Neural cell (in vitro differentiated cells): Measurements from ENCODE around the gene SRSF10. TPM values are rescaled to one million over a fixed set of nuclear protein-coding genes. Genes with fewer than 3 reads are reported as not detected.

Experiments used
- H2AFZ ChIP-seq: fragments of 200-600, 300-800 bp; sonication (generic), shearing (Covaris generic); 2 replicates; pipeline ENCODE4 v1.6.0; 2014; ENCODE audit warnings: low read depth, mild to moderate bottlenecking, antibody characterized with exemption, low read length, moderate library complexity
- H3F3A ChIP-seq: fragments of 200-600 bp; shearing (Covaris generic); 2 replicates; pipeline ENCODE4 v1.6.1; 2016; ENCODE audit warnings: mild to moderate bottlenecking, moderate library complexity, mixed read lengths, antibody characterized with exemption, low read length; ENCODE audit not compliant: insufficient read depth, poor library complexity, severe bottlenecking
- H3K27ac ChIP-seq: fragments of 200-600, 300-800 bp; sonication (generic), shearing (Covaris generic); 2 replicates; pipeline ENCODE4 v1.5.1; 2014; ENCODE audit warnings: mild to moderate bottlenecking, low read length, moderate library complexity
- H3K27me3 ChIP-seq: fragments of 300-800, 200-600 bp; sonication (generic), shearing (Covaris generic); 2 replicates; pipeline ENCODE4 v1.6.0; 2014; ENCODE audit warnings: mild to moderate bottlenecking, low read depth, low read length, moderate library complexity; ENCODE audit not compliant: insufficient read depth
- H3K36me3 ChIP-seq: fragments of 300-800, 200-600 bp; sonication (generic), shearing (Covaris generic); 2 replicates; pipeline ENCODE4 v1.5.1; 2014; ENCODE audit warnings: mild to moderate bottlenecking, antibody characterized with exemption, low read length, moderate library complexity; ENCODE audit not compliant: insufficient read depth
- H3K4me2 ChIP-seq: fragments of 300-800, 200-600 bp; sonication (generic), shearing (Covaris generic); 2 replicates; pipeline ENCODE4 v1.6.0; 2014; ENCODE audit warnings: mild to moderate bottlenecking, low read length
- H3K4me3 ChIP-seq: fragments of 300-800, 200-600 bp; sonication (generic), shearing (Covaris generic); 2 replicates; pipeline ENCODE4 v1.5.1; 2014; ENCODE audit warnings: mild to moderate bottlenecking, low read length, moderate library complexity
- H3K79me2 ChIP-seq: fragments of 200-600 bp; shearing (Covaris generic); replicated peaks from 2 replicates; pipeline ENCODE4 v1.6.0; 2014; ENCODE audit warnings: mild to moderate bottlenecking, low read length, moderate library complexity; ENCODE audit not compliant: insufficient read depth
- H3K9ac ChIP-seq: fragments of 300-800, 200-600 bp; sonication (generic), shearing (Covaris generic); 2 replicates; pipeline ENCODE4 v1.6.1; 2016; ENCODE audit warnings: mild to moderate bottlenecking, low read length, mixed read lengths
- H3K9me2 ChIP-seq: fragments of 200-600 bp; shearing (Covaris generic); 2 replicates; pipeline ENCODE4 v1.6.1; 2016; ENCODE audit warnings: mild to moderate bottlenecking, low read length, mixed read lengths; ENCODE audit not compliant: insufficient read depth
- H3K9me3 ChIP-seq: fragments of 200-600, 300-800 bp; sonication (generic), shearing (Covaris generic); 2 replicates; pipeline ENCODE4 v1.6.1; 2016; ENCODE audit warnings: mild to moderate bottlenecking, mixed run types, low read length, moderate library complexity, mixed read lengths
- H4K20me1 ChIP-seq: fragments of 200-600 bp; shearing (Covaris generic); 2 replicates; pipeline ENCODE4 v1.6.1; 2016; ENCODE audit warnings: mild to moderate bottlenecking, mixed run types; ENCODE audit not compliant: insufficient read depth
- EP300 ChIP-seq: fragments of 450-650 bp; conservative IDR thresholded peaks from 2 replicates; pipeline ENCODE4 v1.6.1; 2014; ENCODE audit warnings: antibody characterized with exemption, mild to moderate bottlenecking, moderate library complexity; ENCODE audit not compliant: poor library complexity, severe bottlenecking
- EZH2 ChIP-seq: fragments of 200-600, 300-800 bp; shearing (Covaris generic), sonication (generic); IDR thresholded peaks from 2 replicates; pipeline ENCODE4 v1.6.1; 2014; ENCODE audit warnings: antibody characterized with exemption, low read length, borderline replicate concordance, mild to moderate bottlenecking; ENCODE audit not compliant: insufficient read depth, poor library complexity, severe bottlenecking
- MXI1 ChIP-seq: fragments of 450-650 bp; conservative IDR thresholded peaks from 2 replicates; pipeline ENCODE4 v1.6.1; 2014; ENCODE audit warnings: antibody characterized with exemption, mild to moderate bottlenecking; ENCODE audit not compliant: poor library complexity, severe bottlenecking
- POLR2AphosphoS5 ChIP-seq: IDR thresholded peaks from 2 replicates; pipeline ENCODE4 v1.6.1; 2012
- RAD21 ChIP-seq: fragments of 450-650 bp; conservative IDR thresholded peaks from 2 replicates; pipeline ENCODE4 v1.6.1; 2014; ENCODE audit warnings: antibody characterized with exemption, mild to moderate bottlenecking, moderate library complexity
- SMC3 ChIP-seq: fragments of 450-650 bp; conservative IDR thresholded peaks from 2 replicates; pipeline ENCODE4 v1.6.1; 2014; ENCODE audit warnings: antibody characterized with exemption, mild to moderate bottlenecking, moderate library complexity; ENCODE audit not compliant: poor library complexity
- TAF1 ChIP-seq: IDR thresholded peaks from 2 replicates; pipeline ENCODE4 v1.6.1; 2012; ENCODE audit warnings: low read depth
- polyA plus RNA-seq: library from polyadenylated mRNA; depleted of rRNA; stranded (reverse); fragments of >200 nt; gene quantifications from 2 replicates; pipeline ENCODE4 v1.2.3, GENCODE V29; 2014
- TF ChIP-seq, protein P1 (sequence below): fragments of 450-650 bp; IDR thresholded peaks from 2 replicates; pipeline ENCODE4 v1.5.1; 2014; ENCODE audit warnings: antibody characterized with exemption, mild to moderate bottlenecking, moderate library complexity; ENCODE audit not compliant: poor library complexity, severe bottlenecking
- TF ChIP-seq, protein P2 (sequence below): IDR thresholded peaks from 2 replicates; pipeline ENCODE4 v1.6.1; 2012; ENCODE audit warnings: borderline replicate concordance

The SRSF10 gene
- polyA plus RNA-seq, 1 donor from 2014 or later = 201 TPM

DNA sequence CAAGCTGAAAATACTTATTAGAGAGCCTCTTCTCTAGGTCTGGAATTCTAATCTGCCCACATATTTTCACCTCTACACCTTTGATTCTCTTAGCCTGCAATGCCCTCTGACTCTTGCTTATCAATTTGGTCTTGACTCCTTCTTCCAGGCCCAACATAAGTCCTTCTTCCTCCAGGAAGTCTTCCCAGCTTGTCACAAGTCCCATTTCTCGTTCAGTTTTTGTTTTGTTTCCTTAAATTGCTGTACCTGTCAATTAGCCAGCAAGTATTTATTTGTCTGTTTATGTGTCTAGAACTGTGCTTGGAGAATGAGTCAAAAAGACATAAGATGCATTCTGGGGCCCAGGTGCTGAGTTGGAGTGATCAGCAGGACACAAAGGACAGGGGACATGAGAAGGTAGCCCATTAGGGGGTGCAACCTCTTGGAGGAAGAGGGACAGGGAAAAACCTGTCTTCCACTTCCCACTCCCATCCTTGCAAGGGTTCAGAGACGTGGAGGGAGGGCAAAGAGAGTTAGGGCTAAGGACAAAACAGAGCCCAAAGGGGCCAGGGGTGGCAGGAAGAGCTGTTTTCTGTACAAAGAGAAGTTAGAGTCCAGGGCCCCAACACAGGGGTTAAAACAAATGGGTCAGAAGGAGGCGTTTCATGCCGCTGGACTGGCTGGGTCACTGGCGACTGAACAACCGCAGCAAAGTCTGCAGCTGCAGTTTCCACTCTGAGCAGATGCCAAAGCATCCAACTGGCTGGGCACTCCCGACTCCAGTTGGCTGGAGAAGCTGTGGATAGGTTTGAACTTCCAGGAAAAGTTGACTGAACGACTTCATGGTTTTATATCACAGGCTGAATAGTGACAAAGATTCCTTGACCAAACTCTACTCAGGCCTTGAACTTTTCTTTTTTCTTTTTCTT is 56.3 kb downstream of the SRSF10 start:
- Histone ChIP-seq H3K4me3 (no peak overlapping the region), H3K9ac (no peak overlapping the region), H3K27ac (no peak overlapping the region), H3K4me2 (no peak overlapping the region), H3K9me3 (no peaks in the 10 kb centered on the region), H2AFZ (no peak overlapping the region), H3F3A (no peaks in the 10 kb centered on the region), H3K79me2 (no peaks in the 10 kb centered on the region), H3K9me2 (no peaks in the 10 kb centered on the region), H3K27me3 (no peaks in the 10 kb centered on the region), H4K20me1 (no peaks in the 10 kb centered on the region), H3K36me3 (no peaks in the 10 kb centered on the region)
- TF ChIP-seq MXI1 (no peak), POLR2AphosphoS5 (no peak), SMC3 (no peak), TAF1 (no peak), EP300 (no peak), RAD21 (no peak), EZH2 (no peak)
- TF ChIP-seq, protein P1, sequence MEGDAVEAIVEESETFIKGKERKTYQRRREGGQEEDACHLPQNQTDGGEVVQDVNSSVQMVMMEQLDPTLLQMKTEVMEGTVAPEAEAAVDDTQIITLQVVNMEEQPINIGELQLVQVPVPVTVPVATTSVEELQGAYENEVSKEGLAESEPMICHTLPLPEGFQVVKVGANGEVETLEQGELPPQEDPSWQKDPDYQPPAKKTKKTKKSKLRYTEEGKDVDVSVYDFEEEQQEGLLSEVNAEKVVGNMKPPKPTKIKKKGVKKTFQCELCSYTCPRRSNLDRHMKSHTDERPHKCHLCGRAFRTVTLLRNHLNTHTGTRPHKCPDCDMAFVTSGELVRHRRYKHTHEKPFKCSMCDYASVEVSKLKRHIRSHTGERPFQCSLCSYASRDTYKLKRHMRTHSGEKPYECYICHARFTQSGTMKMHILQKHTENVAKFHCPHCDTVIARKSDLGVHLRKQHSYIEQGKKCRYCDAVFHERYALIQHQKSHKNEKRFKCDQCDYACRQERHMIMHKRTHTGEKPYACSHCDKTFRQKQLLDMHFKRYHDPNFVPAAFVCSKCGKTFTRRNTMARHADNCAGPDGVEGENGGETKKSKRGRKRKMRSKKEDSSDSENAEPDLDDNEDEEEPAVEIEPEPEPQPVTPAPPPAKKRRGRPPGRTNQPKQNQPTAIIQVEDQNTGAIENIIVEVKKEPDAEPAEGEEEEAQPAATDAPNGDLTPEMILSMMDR = no peak

DNA sequence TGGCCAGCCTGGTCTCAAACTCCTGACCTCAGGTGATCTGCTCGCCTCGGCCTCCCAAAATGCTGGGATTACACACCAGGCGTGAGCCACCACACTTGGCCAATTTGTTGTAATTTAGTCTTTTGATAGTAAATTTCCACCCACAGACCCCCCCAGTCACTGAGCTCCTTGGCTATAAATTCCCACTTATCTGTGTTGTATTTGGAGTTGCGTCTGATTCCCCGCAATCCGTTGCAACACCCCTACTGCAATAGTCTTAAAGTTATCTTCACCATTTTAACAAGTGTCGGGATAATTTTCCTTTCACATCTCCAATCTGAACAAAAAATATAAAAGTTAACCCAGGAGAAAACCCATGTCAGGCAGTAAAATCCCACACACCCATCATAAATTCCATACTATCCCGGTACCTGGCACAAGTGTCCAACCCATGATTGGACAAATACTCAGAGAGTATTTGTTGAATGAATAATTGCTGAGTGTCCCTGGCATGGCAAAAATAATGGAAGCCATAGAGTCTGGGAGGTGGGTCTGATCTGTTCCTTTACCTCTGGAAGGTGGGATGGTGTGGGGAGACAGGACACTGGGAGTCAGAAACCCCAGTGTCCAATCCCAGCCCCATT is 57.7 kb downstream of the SRSF10 start:
- H2AFZ ChIP-seq = no peak overlapping the region
- TF ChIP-seq, protein P2, sequence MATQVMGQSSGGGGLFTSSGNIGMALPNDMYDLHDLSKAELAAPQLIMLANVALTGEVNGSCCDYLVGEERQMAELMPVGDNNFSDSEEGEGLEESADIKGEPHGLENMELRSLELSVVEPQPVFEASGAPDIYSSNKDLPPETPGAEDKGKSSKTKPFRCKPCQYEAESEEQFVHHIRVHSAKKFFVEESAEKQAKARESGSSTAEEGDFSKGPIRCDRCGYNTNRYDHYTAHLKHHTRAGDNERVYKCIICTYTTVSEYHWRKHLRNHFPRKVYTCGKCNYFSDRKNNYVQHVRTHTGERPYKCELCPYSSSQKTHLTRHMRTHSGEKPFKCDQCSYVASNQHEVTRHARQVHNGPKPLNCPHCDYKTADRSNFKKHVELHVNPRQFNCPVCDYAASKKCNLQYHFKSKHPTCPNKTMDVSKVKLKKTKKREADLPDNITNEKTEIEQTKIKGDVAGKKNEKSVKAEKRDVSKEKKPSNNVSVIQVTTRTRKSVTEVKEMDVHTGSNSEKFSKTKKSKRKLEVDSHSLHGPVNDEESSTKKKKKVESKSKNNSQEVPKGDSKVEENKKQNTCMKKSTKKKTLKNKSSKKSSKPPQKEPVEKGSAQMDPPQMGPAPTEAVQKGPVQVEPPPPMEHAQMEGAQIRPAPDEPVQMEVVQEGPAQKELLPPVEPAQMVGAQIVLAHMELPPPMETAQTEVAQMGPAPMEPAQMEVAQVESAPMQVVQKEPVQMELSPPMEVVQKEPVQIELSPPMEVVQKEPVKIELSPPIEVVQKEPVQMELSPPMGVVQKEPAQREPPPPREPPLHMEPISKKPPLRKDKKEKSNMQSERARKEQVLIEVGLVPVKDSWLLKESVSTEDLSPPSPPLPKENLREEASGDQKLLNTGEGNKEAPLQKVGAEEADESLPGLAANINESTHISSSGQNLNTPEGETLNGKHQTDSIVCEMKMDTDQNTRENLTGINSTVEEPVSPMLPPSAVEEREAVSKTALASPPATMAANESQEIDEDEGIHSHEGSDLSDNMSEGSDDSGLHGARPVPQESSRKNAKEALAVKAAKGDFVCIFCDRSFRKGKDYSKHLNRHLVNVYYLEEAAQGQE = no peak
- no peak overlapping the region for H3K4me3 ChIP-seq
- H3K9ac ChIP-seq = no peak overlapping the region
- no peaks in the 10 kb centered on the region for H3K9me2 ChIP-seq
- H3K27me3 ChIP-seq = no peaks in the 10 kb centered on the region
- no peak overlapping the region for H3K4me2 ChIP-seq
- no peaks in the 10 kb centered on the region for H4K20me1 ChIP-seq
- no peaks in the 10 kb centered on the region for H3F3A ChIP-seq
- H3K27ac ChIP-seq = no peak overlapping the region
- H3K9me3 ChIP-seq = no peaks in the 10 kb centered on the region
- H3K79me2 ChIP-seq = no peaks in the 10 kb centered on the region
- no peaks in the 10 kb centered on the region for H3K36me3 ChIP-seq
